H1 (cell line): ENCODE measurements around the gene KRT13. TPM values are rescaled to one million over a fixed set of nuclear protein-coding genes. Genes with fewer than 3 reads are reported as not detected.

Source experiments
- CHD7 ChIP-seq: fragments of 300-600 bp; sonication (generic); IDR thresholded peaks from 2 replicates; pipeline ENCODE4 v1.7.1; 2012; ENCODE audit warnings: low read length, moderate library complexity, mild to moderate bottlenecking, inconsistent platforms; ENCODE audit not compliant: insufficient replicate concordance
- polyA plus RNA-seq, 7 experiments: library from polyadenylated mRNA; depleted of rRNA in 3 of 7; stranded (reverse) in 5 of 7; unstranded in 2 of 7; fragments of >200 nt in 5 of 7; fragments of 200-250 nt in 2 of 7; gene quantifications; 1 replicate in 5 of 7; 2 replicates in 1 of 7; 4 replicates in 1 of 7; pipeline versions ENCODE4 v1.2.1 to v1.2.3, GENCODE V29; 2011 to 2013; ENCODE audit warnings: missing spikeins in 2 of 7, mixed read lengths in 2 of 7
- total RNA-seq: library from RNA; stranded (reverse); fragmentation: NEBNext Ultra II Directional; extraction: Animal tissue kit (Norgen Biotek cat#: 25700); gene quantifications from 2 replicates; pipeline ENCODE4 v1.2.1, GENCODE V29; 2021

The KRT13 gene
- total and polyA plus RNA-seq, 2 of the 8 experiments (the other 6 are each of a cell fraction or from before 2014, with no cell fraction given), result 0.09 TPM; not detected in 1

DNA sequence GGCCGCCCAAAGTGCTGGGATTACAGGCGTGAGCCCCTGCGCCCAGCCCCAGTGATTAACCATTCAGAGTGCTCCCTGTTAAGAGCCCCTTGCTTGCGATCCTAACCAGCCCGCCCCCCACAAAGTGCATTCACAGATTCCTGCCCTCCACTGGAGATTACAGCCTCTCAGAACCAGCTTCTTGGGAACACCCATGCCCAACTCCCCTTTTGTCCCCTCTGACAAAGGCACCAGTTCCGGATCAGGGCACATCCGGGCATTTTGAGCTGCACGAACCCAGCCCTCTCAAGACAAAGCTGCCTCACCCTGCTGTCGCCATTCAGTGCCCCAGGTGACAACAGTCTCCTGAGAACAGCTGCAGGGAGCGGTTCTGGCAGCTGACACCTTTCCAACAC, 23.5 kb upstream of the KRT13 start (continued):
- TF ChIP-seq CHD7, result no peak
- TF ChIP-seq, all 59 proteins: peak for 0
